ENCODE measurements around the gene SRGAP1.
A peak's percentile ranks its signal among the peaks of the same experiment; 100 is the strongest.

Gene SRGAP1

DNA sequence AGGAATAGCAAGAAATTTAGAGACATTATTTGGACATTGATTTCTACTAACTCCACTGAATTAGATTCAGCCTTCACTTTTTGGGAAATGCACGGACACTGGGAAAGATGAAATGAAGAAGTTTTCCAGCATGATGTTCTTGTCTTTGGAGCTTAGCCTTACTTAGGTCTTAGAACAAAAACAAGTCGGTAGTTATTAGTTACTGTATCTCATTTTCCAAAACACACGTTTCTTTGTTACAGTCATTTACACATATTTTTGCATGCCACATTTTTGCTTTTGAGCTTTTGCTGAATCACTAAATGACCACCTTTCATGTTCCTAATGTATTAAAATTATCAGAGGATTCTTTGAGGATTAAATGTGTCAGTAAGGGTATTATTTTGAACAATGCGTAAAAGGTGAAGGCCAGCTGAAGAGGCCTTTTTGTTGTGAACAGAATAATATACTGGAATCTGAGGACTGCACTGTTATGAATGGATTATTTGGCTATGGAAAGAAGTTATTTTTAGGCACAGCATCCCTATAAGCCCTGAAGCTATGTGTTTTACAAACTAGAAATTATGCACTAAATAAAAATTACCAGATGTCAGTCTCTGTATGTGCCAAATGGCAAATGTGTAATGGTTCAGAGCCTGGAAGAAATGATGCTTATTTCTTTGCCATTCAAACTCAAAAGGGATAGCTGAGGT, 138.2 kb downstream of the SRGAP1 start:
- Mint-ChIP-seq H3K4me1 (peaks cover 38% of the 10 kb centered on the region), H3K27ac (peak overlapping the region in 1 of 3 experiments; percentile 55), H3K4me3 (no peak overlapping the region), H3K36me3 (ENCODE audit: low read depth) (peaks cover 13% of the 10 kb centered on the region), H3K9me3 (no peaks in the 10 kb centered on the region), H3K27me3 (ENCODE audit: low read depth) (no peaks in the 10 kb centered on the region)
- TF ChIP-seq, protein P1, sequence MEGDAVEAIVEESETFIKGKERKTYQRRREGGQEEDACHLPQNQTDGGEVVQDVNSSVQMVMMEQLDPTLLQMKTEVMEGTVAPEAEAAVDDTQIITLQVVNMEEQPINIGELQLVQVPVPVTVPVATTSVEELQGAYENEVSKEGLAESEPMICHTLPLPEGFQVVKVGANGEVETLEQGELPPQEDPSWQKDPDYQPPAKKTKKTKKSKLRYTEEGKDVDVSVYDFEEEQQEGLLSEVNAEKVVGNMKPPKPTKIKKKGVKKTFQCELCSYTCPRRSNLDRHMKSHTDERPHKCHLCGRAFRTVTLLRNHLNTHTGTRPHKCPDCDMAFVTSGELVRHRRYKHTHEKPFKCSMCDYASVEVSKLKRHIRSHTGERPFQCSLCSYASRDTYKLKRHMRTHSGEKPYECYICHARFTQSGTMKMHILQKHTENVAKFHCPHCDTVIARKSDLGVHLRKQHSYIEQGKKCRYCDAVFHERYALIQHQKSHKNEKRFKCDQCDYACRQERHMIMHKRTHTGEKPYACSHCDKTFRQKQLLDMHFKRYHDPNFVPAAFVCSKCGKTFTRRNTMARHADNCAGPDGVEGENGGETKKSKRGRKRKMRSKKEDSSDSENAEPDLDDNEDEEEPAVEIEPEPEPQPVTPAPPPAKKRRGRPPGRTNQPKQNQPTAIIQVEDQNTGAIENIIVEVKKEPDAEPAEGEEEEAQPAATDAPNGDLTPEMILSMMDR (IDR thresholded peaks at IDR 0.05; ENCODE audit: unreplicated experiment in 3 of 3): no peak

DNA sequence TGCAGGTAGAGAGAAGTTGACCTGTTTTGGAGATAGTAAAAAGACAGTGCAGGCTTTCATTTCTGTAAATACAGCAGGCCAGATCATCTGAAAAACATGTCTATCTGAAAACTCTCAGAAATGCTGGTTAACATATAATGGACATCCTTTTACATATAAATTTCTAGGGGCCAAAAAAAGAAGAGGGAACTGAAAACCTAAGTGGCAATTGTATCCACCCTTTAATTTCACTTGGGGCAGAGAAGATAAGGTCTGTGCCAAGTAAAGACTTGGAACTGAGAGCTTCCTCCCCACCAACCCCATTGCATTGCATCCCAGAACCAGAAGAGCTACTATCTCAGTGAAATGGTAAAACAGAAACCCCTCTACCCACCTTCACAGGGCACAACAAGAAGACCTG, 141.0 kb downstream of the SRGAP1 start:
- Mint-ChIP-seq H3K9me3 (no peaks in the 10 kb centered on the region), H3K36me3 (ENCODE audit: low read depth) (peaks cover 17% of the 10 kb centered on the region), H3K4me1 (peaks cover 51% of the 10 kb centered on the region), H3K4me3 (no peak overlapping the region), H3K27me3 (ENCODE audit: low read depth) (no peaks in the 10 kb centered on the region), H3K27ac (peak overlapping the region; percentile 33 to 59 (median 48))
- TF ChIP-seq, protein P1 (IDR thresholded peaks at IDR 0.05; ENCODE audit: unreplicated experiment in 3 of 3): no peak

DNA sequence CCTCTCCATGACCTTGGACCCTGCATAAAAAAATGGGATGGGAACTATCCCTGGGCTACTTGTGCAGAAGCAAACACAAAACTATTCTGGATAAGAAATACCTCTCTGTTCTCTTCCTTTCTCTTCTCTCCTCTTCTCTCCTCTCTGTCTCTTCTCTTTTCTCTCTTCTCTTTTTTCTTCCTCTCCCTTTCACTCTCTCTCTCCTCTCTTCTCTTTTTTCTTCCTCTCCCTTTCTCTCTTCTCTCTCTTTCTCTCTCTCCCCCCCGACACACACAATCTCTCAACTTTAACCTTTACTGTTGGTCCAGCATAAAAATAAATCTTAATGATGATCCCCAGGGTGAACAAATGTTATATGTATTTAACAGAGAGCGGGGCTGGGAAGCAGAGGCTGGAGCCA, 141.4 kb downstream of the SRGAP1 start:
- TF ChIP-seq, protein P1 (IDR thresholded peaks at IDR 0.05; ENCODE audit: unreplicated experiment in 3 of 3): no peak
- peaks cover 21% of the 10 kb centered on the region for H3K36me3 Mint-ChIP-seq (ENCODE audit: low read depth)

DNA sequence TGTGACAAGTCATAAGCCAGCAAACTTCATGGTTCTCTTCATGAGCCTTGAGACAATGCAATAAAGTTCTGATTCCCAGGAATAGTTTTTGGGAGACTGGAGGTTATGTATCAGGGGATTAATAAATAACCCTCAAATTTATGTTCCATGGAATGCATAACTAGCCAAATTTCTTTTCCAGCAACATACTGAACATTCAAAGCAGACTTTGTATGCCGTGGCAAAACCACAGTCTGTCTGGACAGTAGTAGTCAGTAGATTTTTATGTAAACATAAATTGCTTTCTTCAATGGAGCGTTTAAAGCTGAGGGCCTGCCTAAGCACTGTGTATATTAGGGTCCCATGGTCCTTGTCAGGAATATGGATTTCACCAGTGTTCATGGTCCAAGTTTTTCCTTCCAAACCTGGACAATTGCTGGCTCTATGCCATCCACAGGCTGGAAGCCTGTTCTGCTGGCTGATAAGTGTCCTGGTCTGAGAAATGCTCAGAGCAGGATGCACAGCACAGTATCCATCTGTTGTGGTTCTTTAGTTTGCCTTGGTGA, 144.9 kb downstream of the SRGAP1 start:
- TF ChIP-seq, protein P1 (IDR thresholded peaks at IDR 0.05; ENCODE audit: unreplicated experiment in 3 of 3): no peak
- Mint-ChIP-seq H3K27me3 (ENCODE audit: low read depth) (no peaks in the 10 kb centered on the region), H3K9me3 (no peaks in the 10 kb centered on the region), H3K36me3 (ENCODE audit: low read depth) (peaks cover 41% of the 10 kb centered on the region), H3K4me1 (peaks cover 66% of the 10 kb centered on the region), H3K27ac (peak overlapping the region; percentile 79 to 93 (median 93)), H3K4me3 (peak overlapping the region in 1 of 3 experiments; percentile 22)

More for the DNA sequence above, 141.4 kb downstream of the SRGAP1 start:
- Mint-ChIP-seq H3K9me3 (no peaks in the 10 kb centered on the region), H3K4me1 (peaks cover 56% of the 10 kb centered on the region), H3K27me3 (ENCODE audit: low read depth) (no peaks in the 10 kb centered on the region), H3K4me3 (no peak overlapping the region), H3K27ac (peak overlapping the region; percentile 8 to 66 (median 14))

DNA sequence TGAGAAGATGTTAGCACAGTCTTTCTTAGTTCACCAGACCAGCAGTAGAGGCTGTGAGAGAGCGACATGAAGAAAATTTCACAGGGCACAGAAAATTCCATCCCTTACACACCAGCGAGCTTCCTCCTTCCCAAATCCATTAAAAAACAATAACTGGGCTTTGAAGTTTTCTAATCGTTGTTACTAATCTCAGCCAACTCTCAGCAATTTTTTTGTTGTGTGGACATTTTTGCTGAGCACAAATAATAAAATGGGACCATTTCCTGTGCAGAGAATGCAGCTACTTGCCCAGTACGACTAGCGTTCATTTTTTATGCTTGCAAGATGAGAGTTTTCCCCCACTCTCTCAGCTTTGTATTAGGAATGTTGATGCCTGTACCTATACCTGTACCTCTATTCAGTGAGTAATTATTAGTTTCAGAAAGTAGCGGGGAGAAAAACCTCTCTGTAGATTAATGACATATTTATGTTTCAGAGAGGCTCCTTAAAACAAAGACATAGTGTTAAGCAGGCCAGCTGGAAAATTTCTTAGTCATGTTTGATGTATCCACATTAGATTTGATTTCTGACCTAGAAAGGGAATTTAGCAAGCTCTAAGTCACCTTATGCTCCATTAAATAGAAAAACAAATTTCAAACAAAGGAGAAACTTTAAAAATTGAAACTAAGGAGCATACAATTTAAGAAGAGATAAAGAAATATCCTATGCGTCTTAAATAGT, 146.5 kb downstream of the SRGAP1 start:
- peak overlapping the region in 1 of 3 experiments; percentile 18 for H3K4me3 Mint-ChIP-seq
- H3K27ac Mint-ChIP-seq: peak overlapping the region; percentile 30 to 84 (median 77)
- TF ChIP-seq, protein P1 (IDR thresholded peaks at IDR 0.05; ENCODE audit: unreplicated experiment in 3 of 3): no peak
- peaks cover 67% of the 10 kb centered on the region for H3K4me1 Mint-ChIP-seq
- peaks cover 31% of the 10 kb centered on the region for H3K36me3 Mint-ChIP-seq (ENCODE audit: low read depth)
- no peaks in the 10 kb centered on the region for H3K27me3 Mint-ChIP-seq (ENCODE audit: low read depth)
- no peaks in the 10 kb centered on the region for H3K9me3 Mint-ChIP-seq

Measured in nephron (organoid).